Activated T-cell treated with anti-CD3 and anti-CD28 coated beads, Interleukin-2, amount 50 U/mL, for 4 hours (primary cell): ENCODE data around the gene NOTCH2. TPM values are rescaled to one million over a fixed set of nuclear protein-coding genes. Genes with fewer than 3 reads are reported as not detected.

Experiments
- ATAC-seq, 2 donors: fragments of 200-7000 bp; cut with Tn5 transposase; one replicate each; pipeline ENCODE4 v1.10.0; 2021
- DNase-seq: peaks from one replicate; pipeline ENCODE4 v3.0.0-alpha.2; 2020
- H3K27me3 Mint-ChIP-seq: one replicate; pipeline ENCODE4 v1.8.0; 2021; ENCODE audit warnings: low read depth, mixed read lengths
- H3K36me3 Mint-ChIP-seq: one replicate; pipeline ENCODE4 v1.8.0; 2022; ENCODE audit warnings: mixed read lengths; ENCODE audit not compliant: insufficient read depth
- H3K4me1 Mint-ChIP-seq: one replicate; pipeline ENCODE4 v1.8.0; 2021; ENCODE audit warnings: low read depth, mixed read lengths
- H3K4me3 Mint-ChIP-seq: one replicate; pipeline ENCODE4 v1.8.0; 2021; ENCODE audit warnings: mild to moderate bottlenecking, moderate library complexity, mixed read lengths
- H3K9me3 Mint-ChIP-seq: one replicate; pipeline ENCODE4 v1.8.0; 2021; ENCODE audit warnings: mixed read lengths
- total RNA-seq, 3 donors: library from RNA; stranded (reverse); gene quantifications; one replicate each; pipeline ENCODE4 v1.2.1, GENCODE V29; 2021

The NOTCH2 gene
- total RNA-seq, 3 donors from 2014 or later: 53.4 to 60.8 (median 53.4) TPM

DNA sequence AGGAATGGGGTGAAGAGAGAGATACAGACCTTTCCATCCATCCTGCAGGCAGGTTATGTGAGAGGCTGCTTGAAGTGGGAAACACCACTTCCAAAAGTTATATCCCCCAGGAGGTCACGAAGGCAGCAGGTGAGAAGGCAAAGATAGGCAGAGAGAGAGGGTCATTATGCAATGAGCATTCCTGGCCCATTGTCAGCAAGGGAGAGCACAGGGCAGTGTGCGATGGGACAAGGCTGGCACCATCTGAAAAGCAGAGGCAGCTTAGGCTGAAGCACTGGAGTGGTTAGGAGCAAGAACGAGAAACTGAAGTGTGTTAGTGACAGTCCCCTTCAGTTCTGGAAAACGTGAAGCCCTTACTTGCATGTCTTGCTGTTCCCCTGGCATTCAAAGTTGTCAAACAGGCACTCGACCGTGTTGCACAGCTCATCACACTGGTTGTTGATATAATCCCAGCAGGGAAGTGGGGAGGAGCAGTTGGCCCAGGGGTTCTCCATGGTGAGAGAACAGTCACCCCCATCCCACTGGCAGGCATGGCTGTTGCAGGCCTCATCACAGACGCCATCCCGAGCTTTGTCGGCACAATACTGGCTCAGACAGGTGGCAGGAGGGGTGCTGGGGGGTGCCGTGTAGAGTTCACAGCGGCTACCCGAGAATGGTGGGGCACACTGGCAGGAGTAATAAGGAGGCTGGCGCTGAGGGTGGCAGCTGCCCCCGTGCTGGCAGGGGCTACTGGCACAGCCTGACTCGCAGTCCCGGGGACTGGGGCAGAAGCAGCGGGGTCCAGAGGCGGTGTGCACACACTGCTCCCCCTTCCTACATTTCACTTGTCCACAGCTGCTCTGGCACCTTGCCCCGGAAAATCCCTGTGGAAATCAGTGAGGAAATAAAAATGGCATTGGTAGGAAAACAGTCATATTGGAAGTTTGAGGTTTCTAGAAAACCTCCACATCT lies 144.2 kb downstream of the NOTCH2 start:
- no peak for ATAC-seq
- DNase-seq: no peak
- Mint-ChIP-seq H3K4me1 (no peaks in the 10 kb centered on the region), H3K27me3 (no peaks in the 10 kb centered on the region), H3K36me3 (peaks cover 58% of the 10 kb centered on the region), H3K4me3 (no peak overlapping the region), H3K9me3 (no peaks in the 10 kb centered on the region)

DNA sequence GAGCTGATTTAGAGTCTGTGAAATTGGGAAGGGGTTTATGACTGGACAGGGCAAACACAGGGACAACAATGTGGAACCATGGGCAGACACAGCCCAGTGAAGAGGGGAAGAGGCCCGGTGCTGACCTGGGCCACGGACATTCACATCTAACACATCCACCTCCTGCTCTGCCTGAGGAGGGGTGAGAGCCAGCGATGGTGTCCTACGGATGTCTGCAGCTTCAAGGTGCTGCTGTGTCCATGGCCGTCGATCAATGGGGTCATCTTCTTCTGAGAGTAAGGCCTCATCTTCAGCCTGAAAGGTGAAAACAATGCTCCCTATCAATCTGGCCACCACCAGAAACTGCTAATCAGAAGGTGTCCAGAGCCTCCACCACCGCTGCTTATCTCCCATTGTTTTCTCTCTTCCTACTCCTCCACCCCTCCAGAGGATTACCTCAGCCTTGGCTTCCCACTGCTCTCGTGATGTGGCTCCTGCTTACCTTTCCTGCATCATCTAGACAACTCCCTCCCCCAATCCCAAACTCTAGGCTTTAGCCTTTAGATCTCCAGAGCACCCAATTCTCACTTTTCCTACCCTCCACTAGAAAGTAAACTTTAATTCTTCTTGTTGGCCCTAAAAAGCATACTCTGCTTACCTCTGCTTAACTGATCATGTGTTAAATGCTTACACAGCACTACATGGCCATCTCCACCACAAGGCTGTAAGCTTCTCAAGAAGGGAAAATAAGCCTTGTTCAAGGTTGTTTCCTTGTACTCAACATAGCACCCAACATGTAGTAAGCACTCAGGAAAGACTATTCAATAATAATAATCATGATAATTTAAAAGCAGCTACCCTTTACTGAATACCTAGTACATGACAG lies 149.1 kb downstream of the NOTCH2 start:
- H3K36me3 Mint-ChIP-seq: peaks cover 82% of the 10 kb centered on the region
- ATAC-seq (no peak), DNase-seq (no peak)
- H3K4me3 Mint-ChIP-seq: no peak overlapping the region
- H3K9me3 Mint-ChIP-seq: no peaks in the 10 kb centered on the region
- no peaks in the 10 kb centered on the region for H3K27me3 Mint-ChIP-seq
- no peaks in the 10 kb centered on the region for H3K4me1 Mint-ChIP-seq

DNA sequence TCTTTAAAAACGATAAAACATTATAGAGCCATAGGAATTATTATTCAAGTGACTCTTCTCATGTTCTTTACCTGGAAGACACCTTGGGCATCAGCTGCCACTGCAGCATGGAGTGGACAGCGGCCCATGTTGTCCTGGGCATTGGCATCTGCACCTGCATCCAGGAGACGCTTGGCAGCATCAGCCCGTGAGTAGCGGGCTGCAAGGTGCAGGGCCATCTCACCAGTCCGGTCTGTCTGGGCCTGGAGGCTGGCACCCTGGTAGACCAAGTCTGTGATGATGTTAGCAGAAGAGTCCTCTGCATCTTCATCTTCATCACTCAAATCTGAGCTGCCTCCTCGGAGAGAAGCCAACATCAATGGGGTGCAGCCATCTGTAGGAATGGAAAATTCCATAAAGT lies 150.2 kb downstream of the NOTCH2 start:
- no peaks in the 10 kb centered on the region for H3K9me3 Mint-ChIP-seq
- DNase-seq (no peak), ATAC-seq (no peak)
- H3K4me3 Mint-ChIP-seq: no peak overlapping the region
- H3K4me1 Mint-ChIP-seq: no peaks in the 10 kb centered on the region
- no peaks in the 10 kb centered on the region for H3K27me3 Mint-ChIP-seq
- H3K36me3 Mint-ChIP-seq: peaks cover 80% of the 10 kb centered on the region

DNA sequence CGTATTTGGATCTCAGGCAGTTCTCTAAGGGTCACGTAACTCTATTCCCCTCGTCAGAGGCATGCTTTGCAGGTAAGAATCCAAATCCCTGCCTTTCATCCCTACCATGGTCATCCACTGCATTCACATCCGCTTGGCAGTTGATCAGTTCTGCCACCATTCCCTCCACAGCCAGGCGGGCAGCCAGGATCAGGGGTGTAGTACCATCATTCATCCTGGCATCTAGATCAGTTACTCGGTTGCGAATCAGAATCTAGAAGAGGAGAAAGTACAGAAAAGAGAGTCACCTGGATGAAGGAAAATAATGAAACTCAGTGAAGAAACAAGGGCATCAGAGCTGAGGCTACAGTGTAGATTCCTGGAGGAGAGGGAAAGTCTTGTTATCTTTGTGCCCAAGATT lies 151.2 kb downstream of the NOTCH2 start:
- no peak for DNase-seq
- Mint-ChIP-seq H3K9me3 (no peaks in the 10 kb centered on the region), H3K27me3 (no peaks in the 10 kb centered on the region), H3K36me3 (peaks cover 83% of the 10 kb centered on the region), H3K4me1 (no peaks in the 10 kb centered on the region), H3K4me3 (no peak overlapping the region)
- no peak for ATAC-seq

DNA sequence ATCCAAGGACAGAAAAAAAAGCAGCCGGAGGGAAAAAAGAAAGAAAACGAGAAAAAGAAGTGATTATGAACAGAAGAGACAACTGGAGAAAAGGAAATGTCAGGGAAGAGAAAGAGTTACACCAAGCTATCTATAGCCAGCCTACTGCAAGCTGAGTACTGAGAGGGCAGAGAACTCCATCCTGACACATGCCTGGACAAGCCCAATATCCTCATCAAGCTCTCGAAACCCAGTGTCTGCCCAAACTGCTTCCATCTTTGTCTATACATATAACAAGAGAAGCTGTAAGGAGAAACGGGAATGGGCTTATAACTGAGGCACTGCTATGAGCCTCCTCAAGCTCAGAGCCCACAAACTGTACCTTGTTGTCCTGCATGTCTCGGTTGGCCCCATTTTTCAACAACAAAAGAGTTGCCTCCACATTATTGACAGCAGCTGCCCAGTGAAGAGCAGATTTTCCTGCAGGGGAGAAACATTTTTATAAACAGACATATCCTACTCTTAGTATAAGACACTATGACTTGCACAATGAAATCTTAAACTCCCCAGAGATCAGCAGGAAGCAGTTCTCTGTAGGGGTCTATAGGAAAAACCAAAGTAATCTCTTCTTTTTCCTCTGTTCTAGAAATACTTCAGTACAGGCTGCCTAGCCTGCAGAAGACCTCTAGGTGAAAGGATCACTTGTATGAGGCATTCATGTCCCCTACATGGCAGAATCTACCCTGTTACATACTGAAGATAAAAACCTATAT lies 152.0 kb downstream of the NOTCH2 start:
- Mint-ChIP-seq H3K36me3 (peaks cover 83% of the 10 kb centered on the region), H3K9me3 (no peaks in the 10 kb centered on the region), H3K4me1 (no peaks in the 10 kb centered on the region), H3K27me3 (no peaks in the 10 kb centered on the region), H3K4me3 (no peak overlapping the region)
- no peak for DNase-seq
- ATAC-seq: no peak

DNA sequence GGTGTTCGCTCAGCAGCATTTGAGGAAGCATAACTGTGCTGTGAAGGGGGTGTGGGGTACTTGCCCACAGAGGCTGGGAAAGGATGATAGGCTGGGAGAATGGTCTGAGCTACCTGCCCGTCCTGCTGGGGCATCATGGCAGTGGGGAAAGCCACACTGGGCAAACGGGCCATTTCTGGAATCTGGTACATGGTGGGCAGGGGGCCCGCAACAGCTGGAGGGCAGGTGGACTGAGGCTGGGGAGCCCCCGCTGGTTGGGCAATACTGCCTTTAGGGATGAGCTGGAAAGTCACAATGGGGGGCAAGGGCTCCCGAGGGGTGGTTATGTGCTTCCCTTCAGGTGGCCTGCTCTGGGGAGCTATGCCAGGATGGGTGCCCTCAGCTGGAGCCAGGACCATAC lies 153.9 kb downstream of the NOTCH2 start:
- Mint-ChIP-seq H3K36me3 (peaks cover 67% of the 10 kb centered on the region), H3K27me3 (no peaks in the 10 kb centered on the region), H3K4me3 (no peak overlapping the region), H3K9me3 (no peaks in the 10 kb centered on the region), H3K4me1 (no peaks in the 10 kb centered on the region)
- ATAC-seq (no peak), DNase-seq (no peak)

DNA sequence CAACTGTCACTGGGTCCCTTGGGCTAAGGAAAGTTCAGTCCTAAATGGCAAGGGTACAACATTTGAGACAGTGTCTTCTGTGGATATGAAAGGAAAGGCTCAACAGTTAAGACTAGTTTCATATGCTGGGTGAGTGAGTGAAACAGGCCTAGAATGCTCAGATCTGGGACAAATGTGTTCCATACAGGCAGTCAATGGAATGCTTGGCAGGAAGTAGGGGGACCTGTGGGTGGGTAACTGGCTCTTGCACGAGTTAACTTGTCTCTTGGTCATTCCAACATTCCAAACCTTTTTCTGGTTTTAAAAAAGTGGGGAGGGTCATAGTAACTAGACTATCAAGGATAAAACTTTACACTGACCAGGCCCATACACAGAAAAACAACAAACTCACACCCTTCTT lies 155.4 kb downstream of the NOTCH2 start:
- H3K4me1 Mint-ChIP-seq: no peaks in the 10 kb centered on the region
- no peak for DNase-seq
- no peak for ATAC-seq
- H3K9me3 Mint-ChIP-seq: no peaks in the 10 kb centered on the region
- peaks cover 57% of the 10 kb centered on the region for H3K36me3 Mint-ChIP-seq
- H3K4me3 Mint-ChIP-seq: no peak overlapping the region
- no peaks in the 10 kb centered on the region for H3K27me3 Mint-ChIP-seq

DNA sequence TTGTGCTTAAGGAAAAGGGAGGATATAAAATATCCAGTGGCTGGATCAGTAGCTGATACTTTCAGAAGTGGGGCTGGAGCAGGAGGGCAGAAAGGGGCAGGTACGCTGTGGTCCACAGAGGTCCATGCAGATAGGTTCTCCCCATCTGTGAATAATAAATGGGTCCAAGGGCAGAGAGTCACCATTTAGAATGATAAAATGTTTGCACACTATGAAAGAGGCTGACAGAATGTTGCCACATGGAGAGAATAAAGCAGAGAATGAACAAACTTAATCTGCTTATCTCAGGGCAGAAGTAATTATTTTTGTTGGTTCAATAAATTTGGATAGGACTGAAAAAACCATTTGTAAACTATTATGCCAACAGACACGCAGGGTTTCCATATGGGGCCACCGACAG lies 156.5 kb downstream of the NOTCH2 start:
- DNase-seq (no peak), ATAC-seq (no peak)
- Mint-ChIP-seq H3K27me3 (no peaks in the 10 kb centered on the region), H3K4me1 (no peaks in the 10 kb centered on the region), H3K9me3 (no peaks in the 10 kb centered on the region), H3K36me3 (peaks cover 49% of the 10 kb centered on the region), H3K4me3 (no peak overlapping the region)

DNA sequence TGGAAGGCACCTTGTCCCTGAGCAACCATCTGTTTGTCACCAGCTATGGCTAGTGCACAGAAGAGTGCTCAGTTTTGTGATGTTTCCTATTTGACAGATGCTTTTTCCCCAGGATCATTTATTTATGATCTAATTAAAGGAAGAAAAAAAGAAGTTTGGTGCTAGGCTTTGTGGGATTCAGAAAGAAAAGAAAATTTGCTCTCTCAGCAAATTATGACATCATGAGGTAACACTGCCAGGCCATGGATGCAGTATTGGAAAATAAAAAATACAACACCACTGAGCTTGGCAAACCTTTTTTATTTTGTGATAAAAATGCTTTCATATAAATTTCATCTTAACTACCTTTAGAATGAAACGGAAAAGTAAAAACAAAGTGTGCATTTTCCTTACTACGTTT lies 157.7 kb downstream of the NOTCH2 start:
- H3K36me3 Mint-ChIP-seq: peaks cover 39% of the 10 kb centered on the region
- no peaks in the 10 kb centered on the region for H3K27me3 Mint-ChIP-seq
- no peaks in the 10 kb centered on the region for H3K4me1 Mint-ChIP-seq
- no peaks in the 10 kb centered on the region for H3K9me3 Mint-ChIP-seq
- no peak overlapping the region for H3K4me3 Mint-ChIP-seq
- DNase-seq (no peak), ATAC-seq (no peak)

DNA sequence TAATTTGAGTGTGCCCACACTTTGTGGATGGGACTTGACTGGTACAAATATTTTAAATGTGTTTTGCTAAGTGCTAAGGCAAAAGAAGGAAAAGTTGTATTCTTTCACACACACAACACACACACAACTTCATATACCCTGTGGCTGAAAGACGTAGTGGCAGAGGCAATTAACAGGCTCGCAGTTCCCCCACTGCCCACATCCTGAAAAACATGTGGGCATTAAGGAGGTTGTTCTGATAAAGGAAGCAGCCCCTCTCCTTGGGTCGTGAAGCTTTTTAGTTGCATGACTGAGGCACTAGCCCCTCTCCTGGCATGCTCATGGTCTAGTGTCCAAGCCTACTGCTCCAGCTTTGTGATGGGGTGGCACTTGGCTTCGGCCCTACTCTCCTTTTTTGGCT lies 158.8 kb downstream of the NOTCH2 start:
- no peaks in the 10 kb centered on the region for H3K4me1 Mint-ChIP-seq
- H3K27me3 Mint-ChIP-seq: no peaks in the 10 kb centered on the region
- DNase-seq (no peak), ATAC-seq (no peak)
- H3K9me3 Mint-ChIP-seq: peaks cover 5% of the 10 kb centered on the region
- H3K36me3 Mint-ChIP-seq: peaks cover 28% of the 10 kb centered on the region
- H3K4me3 Mint-ChIP-seq: no peak overlapping the region

DNA sequence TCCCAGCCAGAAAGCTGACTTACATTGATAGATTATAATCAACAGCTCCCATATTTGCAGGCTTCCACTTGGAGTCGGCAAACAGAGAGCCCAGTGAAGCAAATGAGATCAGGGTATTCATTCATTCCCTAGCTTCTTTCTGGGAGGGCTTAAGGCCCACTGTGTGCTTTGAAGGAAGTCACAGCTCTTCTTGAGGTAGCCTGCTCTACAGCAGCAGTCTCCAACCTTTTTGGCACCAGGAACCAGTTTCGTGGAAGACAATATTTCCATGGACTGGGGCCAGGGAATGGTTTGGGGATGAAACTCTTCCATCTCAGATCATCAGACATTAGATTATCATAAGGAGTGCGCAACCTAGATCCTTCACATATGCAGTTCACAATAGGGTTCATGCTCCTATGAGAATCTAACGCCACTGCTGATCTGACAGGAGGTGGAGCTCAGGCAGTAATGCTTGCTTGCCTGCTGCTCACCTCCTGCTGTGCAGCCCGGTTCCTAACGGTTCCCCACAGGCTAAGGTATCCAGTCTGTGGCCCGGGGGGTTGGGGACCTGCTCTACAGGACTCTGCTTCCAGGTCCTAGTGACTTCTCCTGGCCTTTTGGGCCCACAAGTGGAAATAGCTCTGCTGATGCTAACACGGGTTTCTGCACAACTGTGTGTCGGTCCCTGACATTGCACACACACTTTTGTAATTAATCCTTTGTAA lies 159.4 kb downstream of the NOTCH2 start:
- DNase-seq (no peak), ATAC-seq (no peak)
- no peaks in the 10 kb centered on the region for H3K27me3 Mint-ChIP-seq
- peaks cover 22% of the 10 kb centered on the region for H3K36me3 Mint-ChIP-seq
- peaks cover 11% of the 10 kb centered on the region for H3K9me3 Mint-ChIP-seq
- H3K4me1 Mint-ChIP-seq: no peaks in the 10 kb centered on the region
- no peak overlapping the region for H3K4me3 Mint-ChIP-seq

DNA sequence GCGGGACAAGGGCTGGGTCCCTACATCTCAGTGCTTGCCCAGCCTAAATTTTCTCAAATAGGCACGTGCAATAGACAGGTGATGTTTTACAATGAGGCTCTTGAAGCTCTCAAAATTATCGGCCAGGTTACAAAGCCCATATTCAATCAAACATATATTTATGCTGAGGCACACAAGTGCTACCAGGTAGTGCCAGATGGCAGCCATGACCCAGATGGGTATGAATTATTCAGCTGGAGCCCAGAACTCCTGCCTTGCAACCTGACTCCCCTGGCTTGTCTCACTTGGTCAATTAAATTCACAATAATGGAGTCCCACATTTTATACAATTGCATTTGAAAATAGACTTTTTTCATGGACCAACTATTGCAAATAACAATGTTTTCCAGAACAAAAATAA lies 160.8 kb downstream of the NOTCH2 start:
- no peak for ATAC-seq
- no peak for DNase-seq
- Mint-ChIP-seq H3K4me1 (no peaks in the 10 kb centered on the region), H3K9me3 (peaks cover 15% of the 10 kb centered on the region), H3K27me3 (peaks cover 1% of the 10 kb centered on the region), H3K36me3 (peaks cover 14% of the 10 kb centered on the region), H3K4me3 (no peak overlapping the region)

DNA sequence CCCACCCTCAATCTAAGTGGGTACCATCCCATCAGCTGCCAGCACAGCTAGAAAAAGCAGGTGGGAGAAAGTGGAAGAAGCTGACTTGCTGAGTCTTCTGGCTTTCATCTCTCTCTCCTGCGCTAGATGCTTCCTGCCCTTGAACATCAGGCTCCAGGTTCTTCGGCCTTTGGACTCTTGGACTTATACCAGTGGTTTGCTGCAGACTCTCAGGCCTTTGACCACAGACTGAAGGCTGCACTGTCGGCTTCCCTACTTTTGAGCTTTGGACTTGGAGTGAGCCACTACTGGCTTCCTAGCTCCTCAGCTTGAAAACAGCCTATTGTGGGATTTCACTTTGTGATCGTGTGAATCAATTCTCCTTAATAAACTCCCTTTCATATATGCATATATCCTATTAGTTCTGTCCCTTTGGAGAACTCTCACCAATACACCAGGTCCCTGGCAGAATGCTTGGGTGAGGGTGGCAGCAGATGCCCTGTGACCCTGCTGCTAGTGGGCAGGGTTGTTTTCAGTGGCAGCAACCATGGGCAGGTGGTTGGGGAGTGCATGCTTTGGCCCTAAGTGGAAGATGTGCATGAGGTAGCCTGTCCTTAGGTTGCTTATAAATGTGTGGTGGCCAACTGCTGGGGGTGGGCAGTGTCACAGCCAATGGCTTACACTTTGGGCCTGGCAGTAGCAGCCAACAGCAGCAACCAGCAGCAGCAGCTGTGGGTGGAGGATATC lies 162.4 kb downstream of the NOTCH2 start:
- ATAC-seq: peak in 1 of 2 donors; percentile 14
- Mint-ChIP-seq H3K4me1 (no peaks in the 10 kb centered on the region), H3K4me3 (no peak overlapping the region), H3K9me3 (peaks cover 15% of the 10 kb centered on the region), H3K36me3 (peaks cover 3% of the 10 kb centered on the region), H3K27me3 (peaks cover 1% of the 10 kb centered on the region)
- no peak for DNase-seq
